Activated T-helper 2 cell treated with anti-CD3 and anti-CD28 coated beads, Interferon-gamma antibody, Interleukin-2, Interleukin-4, amounts not matched to agents 10 μg/mL and 5 μg/mL and 100 μg/mL, durations not matched to agents 14 hours and 24 hours and 36 hours (primary cell): ENCODE data around the gene GIGYF2. TPM values are rescaled to one million over a fixed set of nuclear protein-coding genes. Genes with fewer than 3 reads are reported as not detected.

ENCODE experiments used
- DNase-seq: peaks from one replicate; pipeline ENCODE4 v3.0.0; 2021; ENCODE audit warnings: low spot score
- H3K27ac Mint-ChIP-seq: one replicate; pipeline ENCODE4 v1.8.0; 2021; ENCODE audit warnings: mixed read lengths
- H3K27me3 Mint-ChIP-seq: one replicate; pipeline ENCODE4 v1.8.0; 2021; ENCODE audit warnings: low read depth, mixed read lengths
- H3K36me3 Mint-ChIP-seq: one replicate; pipeline ENCODE4 v1.8.0; 2021; ENCODE audit warnings: low read depth, mixed read lengths
- H3K4me1 Mint-ChIP-seq: one replicate; pipeline ENCODE4 v1.8.0; 2021; ENCODE audit warnings: low read depth, mixed read lengths
- H3K4me3 Mint-ChIP-seq: one replicate; pipeline ENCODE4 v1.8.0; 2021; ENCODE audit warnings: low read depth, mild to moderate bottlenecking, moderate library complexity, mixed read lengths
- H3K9me3 Mint-ChIP-seq: one replicate; pipeline ENCODE4 v1.8.0; 2021; ENCODE audit warnings: mixed read lengths
- intact Hi-C: fragments of 100-400 bp; cut with micrococcal nuclease; formaldehyde crosslinking; loops from one replicate; pipeline ENCODE4 v1.15.1; 2023
- total RNA-seq: library from RNA; stranded (reverse); gene quantifications from 2 replicates; pipeline ENCODE4 v1.2.3, GENCODE V29; 2022

GIGYF2 gene
- total RNA-seq, 1 donor from 2014 or later: 64.7 TPM

- DNase-seq: no peak
- Mint-ChIP-seq H3K4me3 (peak overlapping the region; percentile 72), H3K27ac (no peak overlapping the region), H3K36me3 (no peaks in the 10 kb centered on the region), H3K27me3 (peaks cover 7% of the 10 kb centered on the region), H3K9me3 (no peaks in the 10 kb centered on the region), H3K4me1 (peaks cover 2% of the 10 kb centered on the region)
- intact Hi-C loops: no loop called here
Measured at GRCh38 chr2:232875256-232876121, 178.4 kb downstream of the GIGYF2 start.

- Mint-ChIP-seq H3K4me1 (peaks cover 2% of the 10 kb centered on the region), H3K36me3 (no peaks in the 10 kb centered on the region), H3K27me3 (peaks cover 7% of the 10 kb centered on the region), H3K27ac (no peak overlapping the region), H3K9me3 (no peaks in the 10 kb centered on the region), H3K4me3 (peak overlapping the region; percentile 58)
- DNase-seq: peak; percentile 37
- intact Hi-C loops: no loop called here
Measured at GRCh38 chr2:232876161-232876977, 179.2 kb downstream of the GIGYF2 start.

- H3K36me3 Mint-ChIP-seq: no peaks in the 10 kb centered on the region
- H3K27ac Mint-ChIP-seq: no peak overlapping the region
- intact Hi-C loops: no loop called here
- peak overlapping the region; percentile 67 for H3K4me3 Mint-ChIP-seq
- peaks cover 2% of the 10 kb centered on the region for H3K4me1 Mint-ChIP-seq
- no peak for DNase-seq
- H3K27me3 Mint-ChIP-seq: peaks cover 7% of the 10 kb centered on the region
- H3K9me3 Mint-ChIP-seq: no peaks in the 10 kb centered on the region
Measured at GRCh38 chr2:232876978-232877441, 179.9 kb downstream of the GIGYF2 start.

- no peaks in the 10 kb centered on the region for H3K36me3 Mint-ChIP-seq
- no peaks in the 10 kb centered on the region for H3K9me3 Mint-ChIP-seq
- H3K4me1 Mint-ChIP-seq: peaks cover 2% of the 10 kb centered on the region
- intact Hi-C loops: no loop called here
- H3K27ac Mint-ChIP-seq: no peak overlapping the region
- H3K4me3 Mint-ChIP-seq: peak overlapping the region; percentile 67
- peaks cover 7% of the 10 kb centered on the region for H3K27me3 Mint-ChIP-seq
- DNase-seq: no peak
Measured at GRCh38 chr2:232877940-232878511, 180.9 kb downstream of the GIGYF2 start.

- no peak for DNase-seq
- Mint-ChIP-seq H3K27ac (no peak overlapping the region), H3K36me3 (no peaks in the 10 kb centered on the region), H3K4me3 (no peak overlapping the region), H3K27me3 (peaks cover 7% of the 10 kb centered on the region), H3K9me3 (no peaks in the 10 kb centered on the region), H3K4me1 (peaks cover 2% of the 10 kb centered on the region)
- intact Hi-C loops: no loop called here
Measured at GRCh38 chr2:232878855-232879617, 181.9 kb downstream of the GIGYF2 start.

GRCh38 chr2:232879618-232880494 is 182.7 kb downstream of the GIGYF2 start:
- Mint-ChIP-seq H3K9me3 (no peaks in the 10 kb centered on the region), H3K4me3 (no peak overlapping the region), H3K36me3 (no peaks in the 10 kb centered on the region), H3K27me3 (peaks cover 7% of the 10 kb centered on the region), H3K4me1 (peaks cover 2% of the 10 kb centered on the region), H3K27ac (no peak overlapping the region)
- no peak for DNase-seq
- intact Hi-C loops: no loop called here

- Mint-ChIP-seq H3K27ac (no peak overlapping the region), H3K27me3 (no peaks in the 10 kb centered on the region), H3K4me3 (no peak overlapping the region), H3K36me3 (no peaks in the 10 kb centered on the region), H3K4me1 (no peaks in the 10 kb centered on the region), H3K9me3 (no peaks in the 10 kb centered on the region)
- intact Hi-C loops: no loop called here
- DNase-seq: no peak
Measured at GRCh38 chr2:232880764-232881351, 183.7 kb downstream of the GIGYF2 start.

- no peak overlapping the region for H3K4me3 Mint-ChIP-seq
- no peaks in the 10 kb centered on the region for H3K9me3 Mint-ChIP-seq
- H3K4me1 Mint-ChIP-seq: no peaks in the 10 kb centered on the region
- no peak for DNase-seq
- H3K27me3 Mint-ChIP-seq: no peaks in the 10 kb centered on the region
- intact Hi-C loops: no loop called here
- no peak overlapping the region for H3K27ac Mint-ChIP-seq
- no peaks in the 10 kb centered on the region for H3K36me3 Mint-ChIP-seq
Measured at GRCh38 chr2:232882085-232882484, 185.0 kb downstream of the GIGYF2 start.

- Mint-ChIP-seq H3K9me3 (no peaks in the 10 kb centered on the region), H3K4me3 (no peak overlapping the region), H3K27me3 (no peaks in the 10 kb centered on the region), H3K4me1 (no peaks in the 10 kb centered on the region), H3K36me3 (no peaks in the 10 kb centered on the region), H3K27ac (no peak overlapping the region)
- no peak for DNase-seq
- intact Hi-C loops: no loop called here
Measured at GRCh38 chr2:232882505-232883115, 185.5 kb downstream of the GIGYF2 start.

- no peaks in the 10 kb centered on the region for H3K4me1 Mint-ChIP-seq
- no peak for DNase-seq
- H3K27ac Mint-ChIP-seq: no peak overlapping the region
- H3K36me3 Mint-ChIP-seq: no peaks in the 10 kb centered on the region
- intact Hi-C loops: no loop called here
- H3K4me3 Mint-ChIP-seq: no peak overlapping the region
- H3K27me3 Mint-ChIP-seq: no peaks in the 10 kb centered on the region
- no peaks in the 10 kb centered on the region for H3K9me3 Mint-ChIP-seq
Measured at GRCh38 chr2:232883116-232883721, 186.1 kb downstream of the GIGYF2 start.

- Mint-ChIP-seq H3K36me3 (no peaks in the 10 kb centered on the region), H3K27ac (no peak overlapping the region), H3K9me3 (no peaks in the 10 kb centered on the region), H3K4me1 (no peaks in the 10 kb centered on the region), H3K27me3 (no peaks in the 10 kb centered on the region), H3K4me3 (no peak overlapping the region)
- no peak for DNase-seq
- intact Hi-C loops: no loop called here
Measured at GRCh38 chr2:232884001-232884421, 186.9 kb downstream of the GIGYF2 start.
